GM18873 (cell line): ENCODE data around the gene RABEPK.
A peak's percentile ranks its signal among the peaks of the same experiment; 100 is the strongest.
"Not testable (repeated sequence)": the region's sequence is repeated elsewhere in the genome, so short reads cannot be mapped to it uniquely, and the experiment has no call there.

Experiments
- ATAC-seq: cut with Tn5 transposase; IDR thresholded peaks from one replicate; pipeline ENCODE4 v1.9.1; 2021; ENCODE audit warnings: mild to moderate bottlenecking, moderate library complexity, moderate number of reproducible peaks; ENCODE audit not compliant: unreplicated experiment, low FRiP score

RABEPK gene

DNA sequence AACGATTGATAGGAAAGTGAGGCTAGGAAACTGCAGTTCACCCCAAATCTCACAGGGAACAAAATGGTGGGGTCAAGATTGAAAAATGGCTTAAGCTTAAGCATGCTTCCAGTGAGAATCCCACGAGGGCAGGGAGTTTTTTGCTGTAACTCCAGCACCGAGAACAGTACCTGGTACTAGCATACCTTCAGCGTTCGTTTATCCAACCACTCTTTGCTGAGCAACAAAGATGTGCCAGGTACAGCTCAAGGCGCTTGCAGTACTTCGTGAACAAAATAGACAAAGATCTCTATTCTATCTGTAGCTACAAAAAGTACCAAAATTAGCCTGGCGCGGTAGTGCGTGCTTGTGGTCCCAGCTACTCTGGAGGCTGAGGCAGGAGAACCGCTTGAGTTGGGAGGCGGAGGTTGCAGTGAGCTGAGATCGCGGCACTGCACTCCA lies 10.0 kb upstream of the RABEPK start:
- ATAC-seq, result no peak

- not testable (repeated sequence) for ATAC-seq
Observed at GRCh38 chr9:125194466-125194865, 5.9 kb upstream of the RABEPK start.

- ATAC-seq, result not testable (repeated sequence)
Observed at GRCh38 chr9:125195591-125195990, 4.8 kb upstream of the RABEPK start.

DNA sequence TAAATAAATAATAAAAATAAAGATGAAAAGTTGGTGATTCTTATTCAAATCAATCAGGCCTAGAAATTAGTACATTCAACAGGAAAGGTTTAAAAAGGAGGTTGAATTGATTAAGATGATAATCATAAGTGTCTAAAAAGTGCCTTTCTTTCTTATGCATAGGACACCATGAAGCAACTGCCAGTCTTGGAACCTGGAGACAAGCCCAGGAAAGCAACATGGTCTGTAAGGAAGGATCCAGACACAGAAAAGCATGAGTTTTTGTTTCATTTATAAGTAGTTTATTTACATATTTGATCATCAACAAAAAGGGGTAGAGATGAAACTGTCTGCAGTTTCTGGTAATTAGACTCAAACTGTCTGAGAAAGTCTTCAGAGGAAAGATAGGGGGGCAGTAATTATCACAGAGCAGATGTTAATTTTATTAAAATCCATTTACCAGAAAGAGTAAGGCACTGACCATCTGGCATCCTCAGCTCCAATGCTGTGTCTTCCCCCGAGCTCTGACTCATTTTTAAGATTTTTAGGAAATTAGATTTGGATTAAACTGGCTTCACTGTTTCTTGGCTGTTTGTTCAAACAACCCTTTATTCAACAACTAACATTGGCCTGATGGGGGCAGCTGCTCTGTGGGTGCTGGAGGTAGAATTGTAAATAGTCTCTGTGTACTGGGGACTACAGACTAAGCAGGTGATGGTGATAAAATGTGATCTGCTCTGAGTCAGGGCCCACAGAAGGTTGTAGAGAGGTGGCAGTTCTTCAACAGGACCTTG lies 2.7 kb downstream of the RABEPK start:
- ATAC-seq, result no peak

- ATAC-seq, result no peak
Observed at GRCh38 chr9:125204477-125204876, 4.1 kb downstream of the RABEPK start.

- no peak for ATAC-seq
Observed at GRCh38 chr9:125214186-125214585, 13.8 kb downstream of the RABEPK start.

DNA sequence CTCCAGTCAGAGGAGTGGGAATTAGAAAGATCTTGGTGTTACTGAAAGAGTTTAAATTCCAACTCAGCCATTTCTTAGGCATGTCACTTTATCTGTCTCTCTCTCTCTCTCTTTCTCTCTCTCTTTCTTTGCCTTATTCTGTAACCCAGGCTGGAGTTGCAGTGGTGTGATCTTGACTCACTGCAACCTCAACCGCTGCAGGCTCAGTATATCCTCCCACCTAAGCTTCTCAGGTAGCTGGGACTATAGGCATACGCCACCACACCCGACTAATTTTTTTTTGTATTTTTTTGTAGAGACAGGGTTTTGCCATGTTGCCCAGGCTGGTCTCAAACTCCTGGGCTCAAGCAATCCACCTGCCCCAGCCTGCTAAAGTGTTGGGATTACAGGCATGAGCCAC lies 18.3 kb downstream of the RABEPK start:
- ATAC-seq, result no peak

DNA sequence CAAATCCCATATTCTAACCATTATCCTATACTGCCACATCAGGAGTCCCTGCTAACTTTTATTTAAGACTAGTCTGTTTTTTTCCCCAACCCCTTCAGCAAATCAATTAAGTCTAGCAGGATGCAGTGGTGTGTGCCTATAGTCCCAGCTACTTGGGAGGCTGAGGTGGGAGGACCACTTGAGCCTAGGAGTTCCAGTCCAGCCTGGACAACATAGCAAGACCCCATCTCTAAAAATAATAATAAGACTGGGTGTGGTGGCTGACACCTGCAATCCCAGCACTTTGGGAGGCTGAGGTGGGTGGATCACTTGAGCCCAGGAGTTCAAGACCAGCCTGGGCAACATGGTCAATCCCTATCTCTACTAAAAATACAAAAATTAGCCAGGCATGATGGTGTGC lies 24.5 kb downstream of the RABEPK start:
- not testable (repeated sequence) for ATAC-seq

DNA sequence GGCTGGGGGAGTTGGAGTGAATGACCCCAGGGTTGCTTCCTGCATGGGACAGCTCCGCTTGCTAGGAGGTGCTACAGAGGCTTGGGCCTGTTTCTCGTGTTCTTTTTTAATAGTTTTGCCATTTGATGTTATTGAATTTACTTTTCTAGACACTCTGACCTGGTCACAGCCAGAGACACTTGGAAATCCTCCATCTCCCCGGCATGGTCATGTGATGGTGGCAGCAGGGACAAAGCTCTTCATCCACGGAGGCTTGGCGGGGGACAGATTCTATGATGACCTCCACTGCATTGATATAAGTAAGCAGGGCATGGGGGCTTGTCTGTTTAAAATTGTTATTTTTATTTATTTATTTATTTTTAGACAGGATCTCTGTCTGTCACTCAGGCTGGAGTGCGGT lies 27.4 kb downstream of the RABEPK start:
- no peak for ATAC-seq

DNA sequence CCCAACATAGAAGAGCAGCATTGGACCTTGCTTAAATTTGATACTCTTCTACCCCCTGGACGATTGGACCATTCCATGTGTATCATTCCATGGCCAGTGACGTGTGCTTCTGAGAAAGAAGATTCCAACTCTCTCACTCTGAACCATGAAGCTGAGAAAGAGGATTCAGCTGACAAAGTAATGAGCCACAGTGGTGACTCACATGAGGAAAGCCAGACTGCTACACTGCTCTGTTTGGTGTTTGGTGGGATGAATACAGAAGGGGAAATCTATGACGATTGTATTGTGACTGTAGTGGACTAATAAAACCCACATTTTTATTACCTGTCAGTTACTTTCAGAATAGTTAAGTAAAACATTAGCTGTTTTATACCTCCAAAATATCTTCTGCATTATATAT lies 33.3 kb downstream of the RABEPK start:
- no peak for ATAC-seq

DNA sequence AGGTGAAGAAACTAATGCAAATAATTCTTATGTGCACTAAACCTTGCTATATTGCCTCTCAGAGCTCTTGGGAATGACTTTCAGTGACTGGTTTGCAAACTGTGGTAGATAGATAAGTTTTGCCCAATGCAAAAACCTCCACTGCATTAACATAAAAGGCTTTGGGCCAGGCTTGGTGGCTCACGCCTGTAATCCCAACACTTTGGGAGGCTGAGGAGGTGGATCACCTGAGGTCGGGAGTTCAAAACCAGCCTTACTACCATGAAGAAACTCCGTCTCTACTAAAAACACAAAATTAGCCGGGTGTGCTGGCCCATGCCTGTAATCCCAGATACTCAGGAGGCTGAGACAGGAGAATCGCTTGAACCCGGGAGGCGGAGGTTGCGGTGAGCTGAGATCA lies 33.8 kb downstream of the RABEPK start:
- not testable (repeated sequence) for ATAC-seq

- ATAC-seq, result no peak
Observed at GRCh38 chr9:125235804-125236519, 35.6 kb downstream of the RABEPK start.

- ATAC-seq, result not testable (repeated sequence)
Observed at GRCh38 chr9:125236520-125237159, 36.3 kb downstream of the RABEPK start.

DNA sequence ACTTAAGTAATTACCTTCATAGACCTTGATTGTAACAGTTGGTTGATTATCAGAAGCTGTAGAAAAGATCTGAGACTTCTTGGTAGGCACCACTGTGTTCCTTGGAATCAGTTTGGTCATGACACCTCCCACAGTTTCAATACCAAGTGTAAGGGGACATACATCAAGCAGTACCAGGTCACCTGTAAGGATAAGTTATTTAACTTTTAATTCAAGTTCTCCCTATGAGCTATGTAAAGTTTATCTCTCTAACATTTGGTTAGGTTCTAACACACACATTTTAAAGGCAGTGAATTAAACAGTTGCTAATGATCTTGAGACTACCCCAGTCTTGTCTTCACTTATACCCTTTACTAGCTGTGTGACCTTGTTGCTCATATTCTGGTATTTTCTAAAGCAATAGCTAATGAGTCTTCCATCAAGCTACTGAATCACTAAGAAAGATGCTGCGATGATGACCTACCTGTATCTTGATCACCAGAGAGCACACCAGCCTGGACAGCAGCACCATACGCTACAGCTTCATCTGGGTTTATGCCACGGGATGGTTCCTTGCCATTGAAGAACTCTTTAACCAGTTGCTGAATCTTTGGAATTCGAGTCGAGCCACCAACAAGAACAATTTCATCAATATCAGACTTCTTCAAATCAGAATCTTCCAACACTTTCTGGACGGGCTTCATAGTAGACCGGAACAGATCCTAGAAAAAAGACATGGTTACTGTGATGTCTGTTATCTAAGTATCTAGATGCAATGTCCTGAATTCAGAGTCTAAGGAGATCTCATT lies 38.0 kb downstream of the RABEPK start:
- ATAC-seq, result no peak

DNA sequence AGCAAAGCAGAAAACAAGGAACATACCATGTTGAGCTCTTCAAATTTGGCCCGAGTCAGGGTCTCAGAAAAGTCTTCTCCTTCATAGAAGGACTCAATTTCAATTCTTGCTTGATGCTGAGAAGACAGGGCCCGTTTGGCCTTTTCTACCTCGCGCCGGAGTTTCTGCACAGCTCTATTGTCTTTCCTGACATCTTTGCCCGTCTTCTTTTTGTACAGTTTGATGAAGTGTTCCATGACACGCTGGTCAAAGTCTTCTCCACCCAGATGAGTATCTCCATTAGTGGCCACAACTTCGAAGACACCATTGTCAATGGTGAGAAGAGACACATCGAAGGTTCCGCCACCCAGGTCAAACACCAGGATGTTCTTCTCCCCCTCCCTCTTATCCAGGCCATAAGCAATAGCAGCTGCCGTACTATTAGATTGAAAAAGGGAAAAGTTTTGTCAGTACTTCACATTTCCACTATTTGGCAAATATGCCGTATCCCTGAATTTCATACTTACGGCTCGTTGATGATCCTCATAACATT lies 38.6 kb downstream of the RABEPK start:
- ATAC-seq, result no peak

- no peak for ATAC-seq
Observed at GRCh38 chr9:125239631-125240597, 39.6 kb downstream of the RABEPK start.

- peak; percentile 2 for ATAC-seq
Observed at GRCh38 chr9:125240649-125240999, 40.3 kb downstream of the RABEPK start.

GRCh38 chr9:125241000-125241862 lies 40.9 kb downstream of the RABEPK start, which contains the start of gene HSPA5:
Gene HSPA5 (minus strand): TSS chr9:125241343. CDS start chr9:125241126, 217 bp downstream.
- peak; percentile 86 for ATAC-seq
